Gastrocnemius medialis (tissue), 4 donors: ENCODE measurements around the gene CACNA1C. TPM values are rescaled to one million over a fixed set of nuclear protein-coding genes. Genes with fewer than 3 reads are reported as not detected.
A peak's percentile ranks its signal among the peaks of the same experiment; 100 is the strongest.
"Not testable (repeated sequence)": the region's sequence is repeated elsewhere in the genome, so short reads cannot be mapped to it uniquely, and the experiment has no call there.

Source experiments
- ATAC-seq, 2 donors: fragments of 150-250 bp; one replicate each; pipeline ENCODE4 v1.9.1; 2016
- DNase-seq, 2 donors: peaks; one replicate each; pipeline ENCODE4 v3.0.0-alpha.2; 2019
- H3K27ac ChIP-seq, 4 donors: fragments of 200-600 bp; sonication (generic); 1 replicate in 1 of 4; 2 replicates in 3 of 4; pipeline ENCODE4 v1.5.1; 2016 to 2018; ENCODE audit warnings: mild to moderate bottlenecking in 2 of 4, moderate library complexity in 1 of 4
- H3K27me3 ChIP-seq, 3 donors: fragments of 200-600 bp; sonication (generic) in 2 of 3; 1 replicate in 1 of 3; 2 replicates in 2 of 3; pipeline versions ENCODE4 v1.5.1 to v1.6.0; 2016 to 2019; ENCODE audit warnings: mild to moderate bottlenecking in 1 of 3, moderate library complexity in 1 of 3
- H3K36me3 ChIP-seq, 2 donors: fragments of 200-600 bp; sonication (generic) in 1 of 2; one replicate each; pipeline ENCODE4 v1.5.1; 2017 to 2018
- H3K4me1 ChIP-seq, 2 donors: fragments of 200-600 bp; sonication (generic) in 1 of 2; one replicate each; pipeline ENCODE4 v1.5.1; 2016 to 2017; ENCODE audit warnings: mild to moderate bottlenecking in 2 of 2
- H3K4me3 ChIP-seq, 4 donors: fragments of 200-600 bp; sonication (generic) in 3 of 4; 1 replicate in 1 of 4; 2 replicates in 3 of 4; pipeline ENCODE4 v1.5.1; 2016 to 2019; ENCODE audit warnings: mild to moderate bottlenecking in 2 of 4
- H3K9me3 ChIP-seq, 3 donors: fragments of 200-600 bp; sonication (generic) in 2 of 3; 1 replicate in 1 of 3; 2 replicates in 2 of 3; pipeline ENCODE4 v1.5.1; 2016 to 2019
- POLR2A ChIP-seq, 2 donors: fragments of 450-650 bp; IDR thresholded peaks; one replicate each; pipeline ENCODE4 v1.6.1; 2017; ENCODE audit warnings: antibody characterized with exemption in 2 of 2, mild to moderate bottlenecking in 2 of 2, moderate library complexity in 2 of 2
- in situ Hi-C, 4 donors: fragments of 200-750 bp; cut with MboI; loops; one replicate each; pipeline versions ENCODE4 v1.15.0 to v1.8.0; 2017; ENCODE audit warnings: low sequenced_read_pairs in 4 of 4
- intact Hi-C: fragments of 100-400 bp; cut with DNase I; formaldehyde crosslinking; loops from one replicate; pipeline ENCODE4 v1.15.1; 2023; ENCODE audit warnings: low total_unique reads
- total RNA-seq, 4 donors: library from RNA; depleted of rRNA; stranded (reverse); fragments of >200 nt; gene quantifications; one replicate each; pipeline versions ENCODE4 v1.1.0 to v1.2.3, GENCODE V29; 2016
- TF ChIP-seq, protein P1 (sequence below), 5 experiments: fragments of 450-650 bp in 3 of 5; fragments of 200-600 bp in 2 of 5; sonication (generic) in 2 of 5; IDR thresholded peaks in 4 of 5; conservative IDR thresholded peaks in 1 of 5; 1 replicate in 4 of 5; 2 replicates in 1 of 5; pipeline ENCODE4 v1.5.1; 2016 to 2019; ENCODE audit warnings: antibody characterized with exemption in 5 of 5, mild to moderate bottlenecking in 3 of 5, moderate library complexity in 3 of 5

The CACNA1C gene
- total RNA-seq, 4 donors from 2014 or later = 0.80 to 1.8 (median 0.91) TPM

DNA sequence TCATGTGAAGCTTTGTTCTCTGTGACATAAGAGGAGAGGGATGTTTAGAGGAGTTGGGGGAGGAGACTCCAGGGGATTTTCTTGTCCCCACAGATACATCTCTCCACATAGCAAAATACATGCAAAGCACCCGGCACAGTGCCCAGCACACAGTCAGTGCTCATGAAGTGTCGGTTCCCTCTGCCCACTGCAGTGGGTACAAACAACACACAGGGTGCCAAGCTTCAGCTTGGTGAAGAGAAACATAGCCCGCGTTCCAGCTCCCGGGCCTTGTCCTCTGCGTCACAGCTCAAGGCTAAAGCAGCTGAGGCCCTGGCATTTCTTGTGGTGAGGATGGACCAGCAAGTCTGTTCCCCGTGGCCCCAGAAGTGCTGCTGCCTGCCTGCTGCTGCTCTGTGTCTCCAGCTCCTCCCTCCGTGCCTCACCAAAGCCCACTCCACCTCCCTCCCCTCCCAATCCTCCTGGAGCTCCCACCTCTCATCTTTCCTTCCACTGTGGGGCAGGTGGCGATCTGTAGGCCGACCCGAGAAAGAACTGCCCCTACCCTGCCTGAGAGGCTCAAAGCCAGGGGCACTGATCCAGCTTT is 685.0 kb downstream of the CACNA1C start:
- H3K27ac ChIP-seq = no peak overlapping the region
- no peak for DNase-seq
- peaks cover 0 to 8% (median 0%) of the 10 kb centered on the region in 3 donors for H3K27me3 ChIP-seq
- in situ Hi-C loops (no loop called here), intact Hi-C loops (no loop called here)
- no peak for TF ChIP-seq POLR2A (IDR thresholded peaks at IDR 0.05)
- TF ChIP-seq, protein P1, sequence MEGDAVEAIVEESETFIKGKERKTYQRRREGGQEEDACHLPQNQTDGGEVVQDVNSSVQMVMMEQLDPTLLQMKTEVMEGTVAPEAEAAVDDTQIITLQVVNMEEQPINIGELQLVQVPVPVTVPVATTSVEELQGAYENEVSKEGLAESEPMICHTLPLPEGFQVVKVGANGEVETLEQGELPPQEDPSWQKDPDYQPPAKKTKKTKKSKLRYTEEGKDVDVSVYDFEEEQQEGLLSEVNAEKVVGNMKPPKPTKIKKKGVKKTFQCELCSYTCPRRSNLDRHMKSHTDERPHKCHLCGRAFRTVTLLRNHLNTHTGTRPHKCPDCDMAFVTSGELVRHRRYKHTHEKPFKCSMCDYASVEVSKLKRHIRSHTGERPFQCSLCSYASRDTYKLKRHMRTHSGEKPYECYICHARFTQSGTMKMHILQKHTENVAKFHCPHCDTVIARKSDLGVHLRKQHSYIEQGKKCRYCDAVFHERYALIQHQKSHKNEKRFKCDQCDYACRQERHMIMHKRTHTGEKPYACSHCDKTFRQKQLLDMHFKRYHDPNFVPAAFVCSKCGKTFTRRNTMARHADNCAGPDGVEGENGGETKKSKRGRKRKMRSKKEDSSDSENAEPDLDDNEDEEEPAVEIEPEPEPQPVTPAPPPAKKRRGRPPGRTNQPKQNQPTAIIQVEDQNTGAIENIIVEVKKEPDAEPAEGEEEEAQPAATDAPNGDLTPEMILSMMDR (IDR thresholded peaks at IDR 0.05 in 4 of 5, conservative IDR thresholded peaks at IDR 0.05 in 1 of 5) = no peak
- no peak for ATAC-seq
- H3K36me3 ChIP-seq = no peaks in the 10 kb centered on the region
- no peaks in the 10 kb centered on the region for H3K9me3 ChIP-seq
- no peaks in the 10 kb centered on the region for H3K4me1 ChIP-seq
- H3K4me3 ChIP-seq = no peak overlapping the region

DNA sequence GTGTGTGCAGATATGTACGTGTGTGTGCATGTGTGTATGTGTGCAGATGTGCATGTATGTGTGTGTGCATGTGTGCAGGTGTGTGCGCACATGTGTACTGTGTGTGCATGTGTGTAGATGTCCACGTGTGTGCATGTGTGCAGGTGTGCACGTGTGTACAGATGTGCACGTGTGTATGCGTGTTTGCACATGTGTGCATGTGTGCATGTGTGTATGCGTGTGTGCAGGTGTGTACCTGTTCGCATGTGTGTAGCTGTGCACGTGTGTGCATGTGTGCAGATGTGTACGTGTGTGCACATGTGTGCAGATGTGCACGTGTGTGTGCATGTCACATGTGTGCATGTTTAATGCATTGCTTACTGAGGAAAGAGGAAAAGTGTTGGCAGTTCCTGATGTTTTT is 686.3 kb downstream of the CACNA1C start:
- H3K27ac ChIP-seq = no peak overlapping the region
- no peaks in the 10 kb centered on the region for H3K4me1 ChIP-seq
- in situ Hi-C loops = no loop called here
- no peaks in the 10 kb centered on the region for H3K9me3 ChIP-seq
- DNase-seq (no peak), ATAC-seq (no peak)
- intact Hi-C loops = no loop called here
- H3K36me3 ChIP-seq = no peaks in the 10 kb centered on the region
- no peak overlapping the region for H3K4me3 ChIP-seq
- H3K27me3 ChIP-seq = peaks cover 0 to 8% (median 0%) of the 10 kb centered on the region in 3 donors
- no peak for TF ChIP-seq POLR2A (IDR thresholded peaks at IDR 0.05)
- TF ChIP-seq, protein P1 (IDR thresholded peaks at IDR 0.05 in 4 of 5, conservative IDR thresholded peaks at IDR 0.05 in 1 of 5) = no peak

DNA sequence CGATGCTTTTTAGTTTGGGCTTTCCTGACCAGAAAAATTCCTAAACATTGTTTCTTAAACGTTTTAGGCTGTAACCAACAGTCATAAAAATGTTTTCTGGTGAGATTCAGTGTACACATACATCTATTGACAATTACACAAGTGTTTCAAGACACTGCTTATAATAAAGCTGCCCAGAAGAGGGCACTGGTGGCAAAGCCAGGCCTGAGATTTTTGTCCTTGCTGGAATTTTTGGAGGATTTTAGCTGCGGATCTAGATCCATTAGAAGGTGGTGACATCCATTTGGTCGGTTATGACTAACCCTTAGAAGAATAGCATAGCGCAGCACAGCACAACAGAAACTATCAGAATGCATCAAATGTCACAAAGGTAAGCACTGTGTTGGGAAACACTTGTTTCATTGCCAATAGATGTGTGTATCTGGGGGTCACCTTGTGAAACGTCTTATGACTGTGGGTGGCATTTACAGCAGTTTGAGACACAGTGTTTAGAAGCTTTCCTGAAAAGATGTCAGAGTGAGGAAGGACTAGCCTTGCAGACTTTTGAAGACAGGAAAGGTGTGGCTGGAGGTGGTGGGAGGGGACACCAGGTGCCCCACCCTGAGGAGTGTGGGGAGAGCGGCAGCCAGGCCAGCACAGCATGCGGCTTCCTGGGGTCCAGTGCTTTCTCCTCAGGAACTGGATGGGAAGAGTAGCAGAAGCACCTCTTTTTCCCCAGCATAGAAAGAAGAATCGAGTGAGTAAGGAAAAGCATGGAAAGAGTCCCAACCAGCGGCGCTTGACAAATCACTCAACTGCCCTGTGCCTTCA is 687.2 kb downstream of the CACNA1C start:
- Histone ChIP-seq H3K4me1 (no peaks in the 10 kb centered on the region), H3K27me3 (peaks cover 0 to 8% (median 0%) of the 10 kb centered on the region in 3 donors), H3K4me3 (no peak overlapping the region), H3K36me3 (no peaks in the 10 kb centered on the region), H3K27ac (no peak overlapping the region), H3K9me3 (no peaks in the 10 kb centered on the region)
- in situ Hi-C loops (no loop called here), intact Hi-C loops (no loop called here)
- DNase-seq (no peak), ATAC-seq (no peak)
- no peak for TF ChIP-seq POLR2A (IDR thresholded peaks at IDR 0.05)
- TF ChIP-seq, protein P1 (IDR thresholded peaks at IDR 0.05 in 4 of 5, conservative IDR thresholded peaks at IDR 0.05 in 1 of 5) = peak in 1 of 5 experiments; percentile 23

DNA sequence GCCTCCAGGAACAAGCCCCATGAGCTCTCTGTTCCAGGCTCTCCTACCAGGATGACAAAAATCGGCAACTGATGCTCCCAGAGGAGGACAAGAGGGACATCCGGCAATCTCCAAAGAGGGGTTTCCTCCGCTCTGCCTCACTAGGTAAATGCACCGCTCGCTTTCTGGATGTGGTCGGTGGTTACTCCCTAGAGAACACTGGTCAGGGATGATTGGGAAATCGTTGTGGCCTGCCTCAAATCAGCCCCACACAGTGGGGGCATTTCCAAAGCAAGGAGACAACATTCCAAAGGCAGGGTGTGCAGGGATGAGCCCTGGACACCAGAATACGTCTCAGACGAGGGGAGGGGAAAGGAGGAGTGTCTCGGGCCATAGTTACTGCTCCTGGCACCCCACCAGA is 689.2 kb downstream of the CACNA1C start:
- H3K9me3 ChIP-seq, intact Hi-C loops, in situ Hi-C loops, H3K27ac ChIP-seq, H3K4me3 ChIP-seq, H3K36me3 ChIP-seq, DNase-seq, ATAC-seq, H3K27me3 ChIP-seq, H3K4me1 ChIP-seq: not testable (repeated sequence)

DNA sequence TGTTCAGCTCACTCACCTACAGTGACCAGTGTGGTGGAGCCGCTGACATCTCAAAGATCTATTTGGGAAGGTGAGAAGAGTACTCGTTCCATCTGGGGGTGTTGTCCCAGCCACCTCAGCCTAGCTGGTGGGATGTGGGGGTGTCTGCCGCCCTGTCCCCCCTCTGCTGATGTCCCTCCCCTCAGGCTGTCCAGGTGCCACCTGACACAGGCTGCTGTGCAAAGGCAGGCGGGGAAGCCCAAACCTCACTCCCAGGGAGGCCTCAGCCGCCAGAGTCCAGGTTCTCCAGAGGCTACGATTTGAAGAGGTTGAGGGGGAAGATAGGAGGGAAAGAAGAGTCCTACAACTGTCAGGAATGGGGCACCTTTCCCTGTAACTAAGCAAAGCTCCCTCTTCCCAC is 690.7 kb downstream of the CACNA1C start:
- TF ChIP-seq, protein P1 (IDR thresholded peaks at IDR 0.05 in 4 of 5, conservative IDR thresholded peaks at IDR 0.05 in 1 of 5) = no peak
- no peak for TF ChIP-seq POLR2A (IDR thresholded peaks at IDR 0.05)
- H3K27me3 ChIP-seq = no peaks in the 10 kb centered on the region
- H3K27ac ChIP-seq = no peak overlapping the region
- DNase-seq = no peak
- no peaks in the 10 kb centered on the region for H3K36me3 ChIP-seq
- ATAC-seq = no peak
- in situ Hi-C loops = no loop called here
- no peaks in the 10 kb centered on the region for H3K9me3 ChIP-seq
- no peak overlapping the region for H3K4me3 ChIP-seq
- intact Hi-C loops = no loop called here
- H3K4me1 ChIP-seq = no peaks in the 10 kb centered on the region
